Vagina (tissue), 2 donors: ENCODE data around the gene MAP2K3. TPM values are rescaled to one million over a fixed set of nuclear protein-coding genes. Genes with fewer than 3 reads are reported as not detected.

ENCODE experiments used
- DNase-seq, 2 donors: peaks; one replicate each; pipeline ENCODE4 v3.0.0-alpha.2; 2017; ENCODE audit errors: extremely low spot score in 2 of 2
- H3K27ac ChIP-seq: fragments of 200-600 bp; sonication (generic); one replicate; pipeline ENCODE4 v1.5.1; 2019
- H3K27me3 ChIP-seq: fragments of 200-600 bp; sonication (generic); one replicate; pipeline ENCODE4 v1.5.1; 2019
- H3K36me3 ChIP-seq, 2 donors: fragments of 200-600 bp; sonication (generic); one replicate each; pipeline ENCODE4 v1.5.1; 2017 to 2019
- H3K4me1 ChIP-seq: fragments of 200-600 bp; sonication (generic); one replicate; pipeline ENCODE4 v1.5.1; 2019
- H3K4me3 ChIP-seq, 2 donors: fragments of 200-600 bp; sonication (generic); 1 replicate in 1 of 2; 2 replicates in 1 of 2; pipeline ENCODE4 v1.5.1; 2016 to 2019
- H3K9me3 ChIP-seq: fragments of 200-600 bp; sonication (generic); one replicate; pipeline ENCODE4 v1.5.1; 2019
- POLR2A ChIP-seq, 2 donors: fragments of 450-650 bp; IDR thresholded peaks; one replicate each; pipeline ENCODE4 v1.6.1; 2017; ENCODE audit warnings: antibody characterized with exemption in 2 of 2, mild to moderate bottlenecking in 2 of 2, moderate library complexity in 2 of 2
- POLR2AphosphoS5 ChIP-seq, 2 donors: sonication (generic); formaldehyde crosslinking; IDR thresholded peaks; one replicate each; pipeline ENCODE4 v1.9.0; 2017; ENCODE audit warnings: antibody characterized with exemption in 2 of 2, mild to moderate bottlenecking in 2 of 2, low read depth in 1 of 2; ENCODE audit not compliant: insufficient read depth in 1 of 2
- intact Hi-C: fragments of 100-400 bp; cut with DNase I; formaldehyde crosslinking; loops from one replicate; pipeline ENCODE4 v1.15.1; 2023
- total RNA-seq: library from RNA; depleted of rRNA; stranded (reverse); fragments of >200 nt; gene quantifications from one replicate; pipeline ENCODE4 v1.2.3, GENCODE V29; 2016
- TF ChIP-seq, protein P1 (sequence below), 3 experiments: fragments of 450-650 bp in 2 of 3; fragments of 200-600 bp in 1 of 3; sonication (generic) in 1 of 3; IDR thresholded peaks; one replicate each; pipeline ENCODE4 v1.5.1; 2017 to 2019; ENCODE audit warnings: antibody characterized with exemption in 3 of 3, mild to moderate bottlenecking in 2 of 3, moderate library complexity in 2 of 3

The MAP2K3 gene
- total RNA-seq, 1 donor from 2014 or later: 21.6 TPM

DNA sequence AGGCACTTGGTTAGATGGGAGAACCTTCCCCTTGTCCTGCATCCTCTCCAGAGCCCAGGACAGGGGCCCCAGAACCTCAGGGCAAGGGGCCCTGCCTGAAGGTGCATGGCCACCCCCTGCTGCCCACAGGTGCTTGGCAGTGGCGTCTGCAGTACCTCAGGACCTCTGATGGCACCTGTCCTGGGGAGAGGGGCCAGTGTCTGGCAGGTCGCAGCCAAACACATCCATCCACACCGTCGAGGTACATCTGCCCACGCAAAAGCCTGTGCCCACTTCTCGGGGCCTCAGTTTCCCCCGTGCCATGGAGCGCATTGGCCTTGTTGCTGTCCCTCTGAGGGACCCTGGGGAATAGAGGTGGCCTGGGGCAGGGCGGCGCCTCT is 9.3 kb downstream of the MAP2K3 start:
- H3K9me3 ChIP-seq: no peaks in the 10 kb centered on the region
- H3K4me1 ChIP-seq: peaks cover 16% of the 10 kb centered on the region
- no peak overlapping the region for H3K4me3 ChIP-seq
- intact Hi-C loops: no loop called here
- TF ChIP-seq, protein P1, sequence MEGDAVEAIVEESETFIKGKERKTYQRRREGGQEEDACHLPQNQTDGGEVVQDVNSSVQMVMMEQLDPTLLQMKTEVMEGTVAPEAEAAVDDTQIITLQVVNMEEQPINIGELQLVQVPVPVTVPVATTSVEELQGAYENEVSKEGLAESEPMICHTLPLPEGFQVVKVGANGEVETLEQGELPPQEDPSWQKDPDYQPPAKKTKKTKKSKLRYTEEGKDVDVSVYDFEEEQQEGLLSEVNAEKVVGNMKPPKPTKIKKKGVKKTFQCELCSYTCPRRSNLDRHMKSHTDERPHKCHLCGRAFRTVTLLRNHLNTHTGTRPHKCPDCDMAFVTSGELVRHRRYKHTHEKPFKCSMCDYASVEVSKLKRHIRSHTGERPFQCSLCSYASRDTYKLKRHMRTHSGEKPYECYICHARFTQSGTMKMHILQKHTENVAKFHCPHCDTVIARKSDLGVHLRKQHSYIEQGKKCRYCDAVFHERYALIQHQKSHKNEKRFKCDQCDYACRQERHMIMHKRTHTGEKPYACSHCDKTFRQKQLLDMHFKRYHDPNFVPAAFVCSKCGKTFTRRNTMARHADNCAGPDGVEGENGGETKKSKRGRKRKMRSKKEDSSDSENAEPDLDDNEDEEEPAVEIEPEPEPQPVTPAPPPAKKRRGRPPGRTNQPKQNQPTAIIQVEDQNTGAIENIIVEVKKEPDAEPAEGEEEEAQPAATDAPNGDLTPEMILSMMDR (IDR thresholded peaks at IDR 0.05): no peak
- TF ChIP-seq POLR2AphosphoS5 (IDR thresholded peaks at IDR 0.05; ENCODE audit: insufficient read depth in 1 of 2, low read depth in 1 of 2) (no peak), POLR2A (IDR thresholded peaks at IDR 0.05) (no peak)
- no peaks in the 10 kb centered on the region for H3K27me3 ChIP-seq
- no peak for DNase-seq
- peaks cover 0 to under 1% of the 10 kb centered on the region in 2 donors for H3K36me3 ChIP-seq
- no peak overlapping the region for H3K27ac ChIP-seq

DNA sequence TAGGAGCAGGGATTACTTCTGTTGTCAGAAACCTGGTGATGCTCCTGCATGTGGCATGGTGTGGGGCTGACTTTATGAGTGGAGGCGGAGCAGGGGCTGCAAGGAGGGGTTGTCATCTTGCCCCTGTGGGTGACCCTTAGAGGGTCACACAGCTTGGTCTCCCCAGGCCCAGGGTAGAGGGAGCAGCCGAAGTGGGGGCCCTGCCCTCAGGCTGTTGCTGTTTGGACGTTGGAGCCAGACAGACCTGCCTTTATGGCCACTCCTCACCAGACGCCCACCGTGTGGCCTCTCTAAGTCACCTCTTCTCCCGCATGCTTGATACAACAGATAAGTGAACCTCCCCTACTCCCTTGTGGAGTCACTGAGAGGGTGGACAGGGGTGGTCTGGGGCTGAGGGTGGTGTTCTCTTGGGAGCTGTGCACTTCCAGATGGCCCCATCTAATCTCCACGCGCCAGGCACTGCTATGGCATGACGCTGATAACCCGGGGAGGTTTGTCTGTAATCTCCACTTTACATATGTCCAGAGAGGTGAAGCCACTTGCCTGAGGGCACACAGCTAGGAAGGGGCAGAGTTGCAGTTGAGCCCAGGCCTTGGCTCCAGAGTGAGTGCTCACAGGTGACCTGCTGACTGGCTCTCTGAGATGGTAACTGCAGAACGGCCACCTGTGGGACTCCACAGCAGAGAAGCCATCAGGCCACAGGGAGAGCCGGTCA is 10.0 kb downstream of the MAP2K3 start:
- no peak for DNase-seq
- intact Hi-C loops: no loop called here
- no peak overlapping the region for H3K27ac ChIP-seq
- no peak overlapping the region for H3K4me3 ChIP-seq
- peaks cover 0 to 7% of the 10 kb centered on the region in 2 donors for H3K36me3 ChIP-seq
- no peaks in the 10 kb centered on the region for H3K27me3 ChIP-seq
- no peak for TF ChIP-seq POLR2A (IDR thresholded peaks at IDR 0.05)
- TF ChIP-seq POLR2AphosphoS5 (IDR thresholded peaks at IDR 0.05; ENCODE audit: insufficient read depth in 1 of 2, low read depth in 1 of 2): no peak
- TF ChIP-seq, protein P1 (IDR thresholded peaks at IDR 0.05): no peak
- no peaks in the 10 kb centered on the region for H3K9me3 ChIP-seq
- peaks cover 10% of the 10 kb centered on the region for H3K4me1 ChIP-seq

DNA sequence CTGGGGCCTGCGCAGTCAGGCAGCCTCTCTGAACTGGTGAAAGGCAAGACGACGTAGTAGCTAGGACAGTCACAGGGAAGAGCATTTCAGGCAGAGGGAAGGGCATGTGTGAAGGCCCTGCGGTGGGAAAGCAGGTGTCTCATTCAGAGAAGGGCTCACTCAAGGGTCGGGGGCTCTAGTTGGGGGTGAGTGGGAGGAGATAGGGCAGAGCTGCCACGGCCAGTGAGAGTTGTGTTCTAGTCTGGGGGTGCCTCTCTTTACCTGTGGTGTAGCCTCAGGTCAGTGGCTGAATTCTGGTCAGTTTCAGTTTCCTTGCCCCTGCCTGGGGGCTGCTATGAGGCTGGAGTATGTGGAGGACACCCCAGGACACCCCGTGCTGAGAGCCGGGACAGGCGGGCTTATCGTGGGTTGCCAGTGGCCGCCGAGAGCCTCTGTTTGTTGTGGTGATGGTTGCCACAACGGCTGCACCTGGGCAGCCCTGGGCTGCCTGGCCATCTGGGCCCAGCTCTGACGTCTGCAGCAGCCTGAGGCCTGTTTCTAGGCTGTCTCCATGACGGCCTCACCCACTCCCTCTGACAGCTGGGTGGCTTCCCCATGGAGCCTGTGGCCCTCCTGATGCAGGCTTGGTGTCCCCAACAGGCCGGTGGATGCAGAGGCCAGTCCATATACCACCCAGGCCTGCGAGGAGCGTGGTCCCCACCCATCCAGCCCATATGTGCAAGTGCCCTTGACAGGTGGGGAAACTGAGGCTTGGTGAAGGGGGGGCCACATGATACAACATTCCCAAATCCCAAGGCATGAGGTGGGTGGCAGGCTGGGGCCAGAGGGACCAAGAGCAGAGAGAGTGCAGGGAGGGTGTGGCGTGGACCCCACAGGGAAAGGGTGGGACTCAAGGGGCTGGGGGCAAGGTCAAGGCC is 10.8 kb downstream of the MAP2K3 start:
- intact Hi-C loops: no loop called here
- Histone ChIP-seq H3K4me1 (peaks cover 2% of the 10 kb centered on the region), H3K27me3 (no peaks in the 10 kb centered on the region), H3K27ac (no peak overlapping the region), H3K36me3 (peaks cover 0 to 14% of the 10 kb centered on the region in 2 donors), H3K9me3 (no peaks in the 10 kb centered on the region), H3K4me3 (no peak overlapping the region)
- DNase-seq: no peak
- TF ChIP-seq POLR2AphosphoS5 (IDR thresholded peaks at IDR 0.05; ENCODE audit: insufficient read depth in 1 of 2, low read depth in 1 of 2): no peak
- TF ChIP-seq POLR2A (IDR thresholded peaks at IDR 0.05): no peak
- TF ChIP-seq, protein P1 (IDR thresholded peaks at IDR 0.05): no peak

DNA sequence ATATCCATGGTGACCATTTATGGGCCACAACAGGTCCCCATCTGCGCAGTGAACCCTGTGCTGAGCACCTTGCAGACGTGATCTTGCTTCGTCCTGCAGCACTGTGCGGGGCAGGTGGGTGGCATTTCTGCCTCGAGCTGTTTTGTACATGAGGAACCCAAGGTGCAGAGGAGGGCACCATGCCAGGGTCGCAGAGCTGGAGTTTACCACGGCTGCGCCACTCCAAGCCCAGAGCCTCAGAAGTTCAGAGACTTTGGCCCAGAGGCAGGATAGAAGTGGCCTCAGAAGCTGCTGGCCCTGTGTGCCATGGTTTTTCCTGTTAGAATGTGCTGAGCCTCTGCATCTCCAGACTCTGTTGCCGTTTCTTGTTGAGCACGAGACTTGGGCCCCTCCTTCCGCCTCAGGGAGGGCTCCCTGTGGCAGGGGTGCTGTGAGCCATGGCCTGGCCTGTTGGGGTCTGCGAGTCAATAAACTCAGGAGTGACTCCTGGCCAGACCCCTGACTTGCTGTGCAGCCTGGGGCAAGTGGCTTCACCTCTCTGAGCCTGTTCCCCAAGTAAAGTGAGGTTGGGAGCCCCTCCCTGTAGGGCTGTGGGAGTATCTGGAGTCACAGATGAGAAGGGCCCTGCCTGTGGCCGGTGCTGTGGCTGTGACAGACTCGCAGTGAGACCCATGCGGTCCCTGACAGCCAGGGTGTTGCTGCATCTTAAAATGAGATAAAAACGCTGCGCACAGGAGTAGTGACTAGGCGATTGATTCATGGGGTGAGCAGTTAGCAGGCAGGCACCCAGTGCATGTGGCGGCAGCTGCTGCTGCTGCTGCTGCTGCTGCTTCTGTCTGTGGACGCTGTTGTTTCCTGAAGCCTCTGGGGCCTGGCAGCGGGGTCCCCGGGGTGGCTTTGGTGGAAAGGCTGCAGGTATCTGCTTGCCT is 11.8 kb downstream of the MAP2K3 start:
- no peaks in the 10 kb centered on the region for H3K4me1 ChIP-seq
- H3K4me3 ChIP-seq: no peak overlapping the region
- intact Hi-C loops: no loop called here
- no peaks in the 10 kb centered on the region for H3K27me3 ChIP-seq
- H3K9me3 ChIP-seq: no peaks in the 10 kb centered on the region
- H3K27ac ChIP-seq: no peak overlapping the region
- TF ChIP-seq POLR2AphosphoS5 (IDR thresholded peaks at IDR 0.05; ENCODE audit: insufficient read depth in 1 of 2, low read depth in 1 of 2): no peak
- TF ChIP-seq POLR2A (IDR thresholded peaks at IDR 0.05): no peak
- TF ChIP-seq, protein P1 (IDR thresholded peaks at IDR 0.05): no peak
- no peak for DNase-seq
- H3K36me3 ChIP-seq: peaks cover 0 to 24% of the 10 kb centered on the region in 2 donors
